Liver (tissue), 9 donors: ENCODE measurements around the gene IFRD1. TPM values are rescaled to one million over a fixed set of nuclear protein-coding genes. Genes with fewer than 3 reads are reported as not detected.

ENCODE experiments used
- DNase-seq: peaks from one replicate; pipeline ENCODE4 v3.0.0-alpha.2; 2017; ENCODE audit warnings: low spot score
- H3K27ac ChIP-seq, 2 donors: one replicate each; pipeline ENCODE4 v1.7.0; 2013; ENCODE audit warnings: inconsistent platforms in 2 of 2, low read length in 2 of 2, control low read depth in 1 of 2, low read depth in 1 of 2, mild to moderate bottlenecking in 1 of 2
- H3K27me3 ChIP-seq, 4 donors: one replicate each; pipeline versions ENCODE4 v1.6.1 to v1.7.0; 2013; ENCODE audit warnings: low read length in 3 of 4, inconsistent platforms in 1 of 4, mild to moderate bottlenecking in 1 of 4, moderate library complexity in 1 of 4; ENCODE audit not compliant: control insufficient read depth in 4 of 4, insufficient read depth in 4 of 4
- H3K36me3 ChIP-seq, 4 donors: one replicate each; pipeline versions ENCODE4 v1.6.1 to v1.7.0; 2013; ENCODE audit warnings: low read length in 3 of 4, mild to moderate bottlenecking in 3 of 4, low read depth in 1 of 4, moderate library complexity in 1 of 4; ENCODE audit not compliant: control insufficient read depth in 4 of 4, insufficient read depth in 3 of 4
- H3K4me1 ChIP-seq, 4 donors: one replicate each; pipeline versions ENCODE4 v1.6.1 to v1.7.0; 2013; ENCODE audit warnings: low read length in 3 of 4, mild to moderate bottlenecking in 3 of 4, moderate library complexity in 1 of 4; ENCODE audit not compliant: control insufficient read depth in 4 of 4, insufficient read depth in 4 of 4
- H3K4me3 ChIP-seq, 3 donors: one replicate each; pipeline versions ENCODE4 v1.6.1 to v1.7.0; 2013; ENCODE audit warnings: low read length in 3 of 3, control low read depth in 1 of 3, low read depth in 1 of 3, mild to moderate bottlenecking in 1 of 3
- H3K9ac ChIP-seq, 2 donors: one replicate each; pipeline ENCODE4 v1.7.0; 2013; ENCODE audit warnings: low read length in 2 of 2, mild to moderate bottlenecking in 2 of 2, moderate library complexity in 2 of 2, control low read depth in 1 of 2, low read depth in 1 of 2
- H3K9me3 ChIP-seq, 4 donors: one replicate each; pipeline versions ENCODE4 v1.6.1 to v1.7.0; 2013; ENCODE audit warnings: low read length in 3 of 4; ENCODE audit not compliant: control insufficient read depth in 4 of 4
- CTCF ChIP-seq: fragments of 150-350 bp; IDR thresholded peaks from 2 replicates; pipeline ENCODE4 v1.5.1; 2017; ENCODE audit warnings: improper control_type of control experiment, low read depth, low read length; ENCODE audit not compliant: missing input control
- EGR1 ChIP-seq, 2 donors: IDR thresholded peaks; 2 replicates each; pipeline ENCODE4 v1.6.1; 2016 to 2018; ENCODE audit warnings: antibody characterized with exemption in 2 of 2, low read depth in 2 of 2
- FOXA2 ChIP-seq: IDR thresholded peaks from 2 replicates; pipeline ENCODE4 v1.6.1; 2016; ENCODE audit warnings: antibody characterized with exemption
- GABPA ChIP-seq, 2 donors: IDR thresholded peaks in 1 of 2; conservative IDR thresholded peaks in 1 of 2; 2 replicates each; pipeline ENCODE4 v1.6.1; 2016; ENCODE audit warnings: antibody characterized with exemption in 2 of 2, mild to moderate bottlenecking in 1 of 2, moderate library complexity in 1 of 2
- HNF4A ChIP-seq, 2 donors: conservative IDR thresholded peaks; 2 replicates each; pipeline ENCODE4 v1.6.1; 2016; ENCODE audit warnings: antibody characterized with exemption in 2 of 2, mild to moderate bottlenecking in 2 of 2
- HNF4G ChIP-seq: IDR thresholded peaks from 2 replicates; pipeline ENCODE4 v1.6.1; 2016; ENCODE audit warnings: antibody characterized with exemption
- NR2F2 ChIP-seq: IDR thresholded peaks from 2 replicates; pipeline ENCODE4 v1.6.1; 2016; ENCODE audit warnings: antibody characterized with exemption
- RAD21 ChIP-seq, 2 donors: IDR thresholded peaks; 2 replicates each; pipeline ENCODE4 v1.6.1; 2016; ENCODE audit warnings: antibody characterized with exemption in 2 of 2, mild to moderate bottlenecking in 2 of 2
- SP1 ChIP-seq: IDR thresholded peaks from 2 replicates; pipeline ENCODE4 v1.6.1; 2018; ENCODE audit warnings: antibody characterized with exemption, mild to moderate bottlenecking
- TAF1 ChIP-seq: conservative IDR thresholded peaks from 2 replicates; pipeline ENCODE4 v1.6.1; 2016; ENCODE audit warnings: antibody characterized with exemption, mild to moderate bottlenecking
- YY1 ChIP-seq: IDR thresholded peaks from 2 replicates; pipeline ENCODE4 v1.6.1; 2016; ENCODE audit warnings: antibody characterized with exemption, mild to moderate bottlenecking
- whole genome bisulfite sequencing: extraction: QIAGEN DNeasy Blood & Tissue Kit; methylation state at CpG from one replicate; pipeline ENCODE4 v1.1.7; 2013; 5-methylcytosine and 5-hydroxymethylcytosine counted together
- polyA plus RNA-seq, 2 donors: library from polyadenylated mRNA; stranded (reverse) in 1 of 2; unstranded in 1 of 2; fragments of 200-250 nt in 1 of 2; fragments of >200 nt in 1 of 2; fragmentation: Nextera tagmentation in 1 of 2; extraction: Ambion mirVana in 1 of 2; gene quantifications; one replicate each; pipeline versions ENCODE4 v1.2.1 to v1.2.3, GENCODE V29; 2013 to 2015
- total RNA-seq, 2 donors: library from RNA; depleted of rRNA; stranded (reverse); fragments of >200 nt; gene quantifications; one replicate each; pipeline ENCODE4 v1.2.3, GENCODE V29; 2014
- TF ChIP-seq, protein P1 (sequence below): IDR thresholded peaks from 2 replicates; pipeline ENCODE4 v1.6.1; 2016; ENCODE audit warnings: antibody characterized with exemption
- TF ChIP-seq, protein P2 (sequence below): IDR thresholded peaks from 2 replicates; pipeline ENCODE4 v1.6.1; 2016; ENCODE audit warnings: antibody characterized with exemption
- TF ChIP-seq, protein P3 (sequence below): IDR thresholded peaks from 2 replicates; pipeline ENCODE4 v1.6.1; 2016; ENCODE audit warnings: antibody characterized with exemption, mild to moderate bottlenecking
- donor health status: healthy.
- donor health status: healthy.
- donor health status: healthy.
- donor health status: healthy.
- donor health status: healthy.

The IFRD1 gene
- total and polyA plus RNA-seq, 4 donors: 7.7 to 35.6 (median 21.1) TPM

DNA sequence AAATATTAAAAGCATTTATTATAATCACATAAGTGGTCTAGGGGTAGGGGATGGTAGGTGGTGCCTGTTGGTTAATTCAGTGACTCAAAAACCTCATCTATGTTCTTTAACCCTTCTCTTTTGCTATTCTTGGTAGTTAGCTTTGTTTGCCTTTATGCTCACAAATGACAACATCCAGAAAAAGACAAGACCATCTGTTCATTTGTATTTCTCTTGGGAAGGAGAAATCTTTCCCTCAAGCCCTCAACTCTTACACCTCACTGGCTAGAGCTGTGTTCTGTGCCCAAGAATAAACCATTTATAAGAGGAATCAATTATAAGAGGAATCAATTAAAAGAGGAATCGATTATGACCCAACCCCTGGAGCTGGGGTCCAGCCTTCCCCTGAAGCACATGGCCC is 10.8 kb upstream of the IFRD1 start:
- no peaks in the 10 kb centered on the region for H3K9me3 ChIP-seq
- H3K27ac ChIP-seq: no peak overlapping the region
- H3K4me3 ChIP-seq: no peak overlapping the region
- no peak overlapping the region for H3K9ac ChIP-seq
- H3K4me1 ChIP-seq: no peaks in the 10 kb centered on the region
- no peaks in the 10 kb centered on the region for H3K27me3 ChIP-seq
- 98% methylated on average over 1 of the region's 1 CpG for WGBS
- DNase-seq: no peak
- no peaks in the 10 kb centered on the region for H3K36me3 ChIP-seq
- TF ChIP-seq SP1: no peak
- no peak for TF ChIP-seq HNF4A (conservative IDR thresholded peaks at IDR 0.05)
- no peak for TF ChIP-seq RAD21 (IDR thresholded peaks at IDR 0.05)
- no peak for TF ChIP-seq FOXA2
- no peak for TF ChIP-seq TAF1
- TF ChIP-seq NR2F2: no peak

DNA sequence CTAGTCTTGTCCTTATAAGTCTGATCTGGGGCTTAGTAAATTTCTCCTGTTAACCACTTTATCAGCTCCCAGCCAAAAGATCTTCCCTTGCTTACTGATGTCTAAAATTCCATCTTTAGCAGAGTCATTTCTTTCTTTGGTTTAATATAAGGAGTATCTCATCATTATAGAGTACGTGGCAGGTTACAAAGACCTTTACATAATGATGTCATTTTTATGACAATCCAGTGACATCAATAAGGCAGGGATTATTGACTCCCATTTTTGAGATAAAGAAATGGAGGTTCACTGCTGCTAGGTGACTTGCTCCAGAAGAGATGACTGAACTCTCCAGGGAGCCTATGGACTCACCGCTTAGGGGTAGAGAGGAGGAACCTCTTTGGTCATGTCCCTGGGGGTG is 8.1 kb upstream of the IFRD1 start:
- H3K4me3 ChIP-seq: no peak overlapping the region
- H3K27ac ChIP-seq: no peak overlapping the region
- WGBS: 93% methylated on average over 2 of the region's 2 CpGs
- DNase-seq: no peak
- no peak overlapping the region for H3K9ac ChIP-seq
- H3K36me3 ChIP-seq: no peaks in the 10 kb centered on the region
- H3K27me3 ChIP-seq: no peaks in the 10 kb centered on the region
- TF ChIP-seq NR2F2 (no peak), TAF1 (no peak), HNF4G (no peak), FOXA2 (no peak), EGR1 (IDR thresholded peaks at IDR 0.05; ENCODE audit: low read depth in 2 of 2) (no peak), HNF4A (conservative IDR thresholded peaks at IDR 0.05) (no peak), SP1 (no peak), RAD21 (IDR thresholded peaks at IDR 0.05) (no peak), CTCF (no peak), YY1 (no peak), GABPA (IDR thresholded peaks at IDR 0.05 in 1 of 2, conservative IDR thresholded peaks at IDR 0.05 in 1 of 2) (no peak)
- TF ChIP-seq, protein P1, sequence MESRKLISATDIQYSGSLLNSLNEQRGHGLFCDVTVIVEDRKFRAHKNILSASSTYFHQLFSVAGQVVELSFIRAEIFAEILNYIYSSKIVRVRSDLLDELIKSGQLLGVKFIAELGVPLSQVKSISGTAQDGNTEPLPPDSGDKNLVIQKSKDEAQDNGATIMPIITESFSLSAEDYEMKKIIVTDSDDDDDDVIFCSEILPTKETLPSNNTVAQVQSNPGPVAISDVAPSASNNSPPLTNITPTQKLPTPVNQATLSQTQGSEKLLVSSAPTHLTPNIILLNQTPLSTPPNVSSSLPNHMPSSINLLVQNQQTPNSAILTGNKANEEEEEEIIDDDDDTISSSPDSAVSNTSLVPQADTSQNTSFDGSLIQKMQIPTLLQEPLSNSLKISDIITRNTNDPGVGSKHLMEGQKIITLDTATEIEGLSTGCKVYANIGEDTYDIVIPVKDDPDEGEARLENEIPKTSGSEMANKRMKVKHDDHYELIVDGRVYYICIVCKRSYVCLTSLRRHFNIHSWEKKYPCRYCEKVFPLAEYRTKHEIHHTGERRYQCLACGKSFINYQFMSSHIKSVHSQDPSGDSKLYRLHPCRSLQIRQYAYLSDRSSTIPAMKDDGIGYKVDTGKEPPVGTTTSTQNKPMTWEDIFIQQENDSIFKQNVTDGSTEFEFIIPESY: no peak
- TF ChIP-seq, protein P2, sequence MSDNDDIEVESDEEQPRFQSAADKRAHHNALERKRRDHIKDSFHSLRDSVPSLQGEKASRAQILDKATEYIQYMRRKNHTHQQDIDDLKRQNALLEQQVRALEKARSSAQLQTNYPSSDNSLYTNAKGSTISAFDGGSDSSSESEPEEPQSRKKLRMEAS: no peak
- TF ChIP-seq, protein P3, sequence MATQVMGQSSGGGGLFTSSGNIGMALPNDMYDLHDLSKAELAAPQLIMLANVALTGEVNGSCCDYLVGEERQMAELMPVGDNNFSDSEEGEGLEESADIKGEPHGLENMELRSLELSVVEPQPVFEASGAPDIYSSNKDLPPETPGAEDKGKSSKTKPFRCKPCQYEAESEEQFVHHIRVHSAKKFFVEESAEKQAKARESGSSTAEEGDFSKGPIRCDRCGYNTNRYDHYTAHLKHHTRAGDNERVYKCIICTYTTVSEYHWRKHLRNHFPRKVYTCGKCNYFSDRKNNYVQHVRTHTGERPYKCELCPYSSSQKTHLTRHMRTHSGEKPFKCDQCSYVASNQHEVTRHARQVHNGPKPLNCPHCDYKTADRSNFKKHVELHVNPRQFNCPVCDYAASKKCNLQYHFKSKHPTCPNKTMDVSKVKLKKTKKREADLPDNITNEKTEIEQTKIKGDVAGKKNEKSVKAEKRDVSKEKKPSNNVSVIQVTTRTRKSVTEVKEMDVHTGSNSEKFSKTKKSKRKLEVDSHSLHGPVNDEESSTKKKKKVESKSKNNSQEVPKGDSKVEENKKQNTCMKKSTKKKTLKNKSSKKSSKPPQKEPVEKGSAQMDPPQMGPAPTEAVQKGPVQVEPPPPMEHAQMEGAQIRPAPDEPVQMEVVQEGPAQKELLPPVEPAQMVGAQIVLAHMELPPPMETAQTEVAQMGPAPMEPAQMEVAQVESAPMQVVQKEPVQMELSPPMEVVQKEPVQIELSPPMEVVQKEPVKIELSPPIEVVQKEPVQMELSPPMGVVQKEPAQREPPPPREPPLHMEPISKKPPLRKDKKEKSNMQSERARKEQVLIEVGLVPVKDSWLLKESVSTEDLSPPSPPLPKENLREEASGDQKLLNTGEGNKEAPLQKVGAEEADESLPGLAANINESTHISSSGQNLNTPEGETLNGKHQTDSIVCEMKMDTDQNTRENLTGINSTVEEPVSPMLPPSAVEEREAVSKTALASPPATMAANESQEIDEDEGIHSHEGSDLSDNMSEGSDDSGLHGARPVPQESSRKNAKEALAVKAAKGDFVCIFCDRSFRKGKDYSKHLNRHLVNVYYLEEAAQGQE: no peak
- H3K4me1 ChIP-seq: no peaks in the 10 kb centered on the region
- no peaks in the 10 kb centered on the region for H3K9me3 ChIP-seq
